Activated T-cell treated with anti-CD3 and anti-CD28 coated beads, Interleukin-2, amount 50 U/mL, for 4 hours (primary cell): ENCODE measurements around the gene NPEPL1. TPM values are rescaled to one million over a fixed set of nuclear protein-coding genes. Genes with fewer than 3 reads are reported as not detected.
"Not testable (repeated sequence)": the region's sequence is repeated elsewhere in the genome, so short reads cannot be mapped to it uniquely, and the experiment has no call there.

Experiments
- ATAC-seq, 2 donors: fragments of 200-7000 bp; cut with Tn5 transposase; one replicate each; pipeline ENCODE4 v1.10.0; 2021
- DNase-seq: peaks from one replicate; pipeline ENCODE4 v3.0.0-alpha.2; 2020
- H3K27me3 Mint-ChIP-seq: one replicate; pipeline ENCODE4 v1.8.0; 2021; ENCODE audit warnings: low read depth, mixed read lengths
- H3K36me3 Mint-ChIP-seq: one replicate; pipeline ENCODE4 v1.8.0; 2022; ENCODE audit warnings: mixed read lengths; ENCODE audit not compliant: insufficient read depth
- H3K4me1 Mint-ChIP-seq: one replicate; pipeline ENCODE4 v1.8.0; 2021; ENCODE audit warnings: low read depth, mixed read lengths
- H3K4me3 Mint-ChIP-seq: one replicate; pipeline ENCODE4 v1.8.0; 2021; ENCODE audit warnings: mild to moderate bottlenecking, moderate library complexity, mixed read lengths
- H3K9me3 Mint-ChIP-seq: one replicate; pipeline ENCODE4 v1.8.0; 2021; ENCODE audit warnings: mixed read lengths
- total RNA-seq, 3 donors: library from RNA; stranded (reverse); gene quantifications; one replicate each; pipeline ENCODE4 v1.2.1, GENCODE V29; 2021

Gene NPEPL1
- total RNA-seq, 3 donors from 2014 or later = 11.5 to 17.2 (median 16.4) TPM

- no peaks in the 10 kb centered on the region for H3K9me3 Mint-ChIP-seq
- peaks cover 27% of the 10 kb centered on the region for H3K27me3 Mint-ChIP-seq
- H3K4me3 Mint-ChIP-seq = no peak overlapping the region
- H3K4me1 Mint-ChIP-seq = no peaks in the 10 kb centered on the region
- no peaks in the 10 kb centered on the region for H3K36me3 Mint-ChIP-seq
- no peak for ATAC-seq
- DNase-seq = no peak
Observed at GRCh38 chr20:58751979-58752378, 59.4 kb downstream of the NPEPL1 start.

DNA sequence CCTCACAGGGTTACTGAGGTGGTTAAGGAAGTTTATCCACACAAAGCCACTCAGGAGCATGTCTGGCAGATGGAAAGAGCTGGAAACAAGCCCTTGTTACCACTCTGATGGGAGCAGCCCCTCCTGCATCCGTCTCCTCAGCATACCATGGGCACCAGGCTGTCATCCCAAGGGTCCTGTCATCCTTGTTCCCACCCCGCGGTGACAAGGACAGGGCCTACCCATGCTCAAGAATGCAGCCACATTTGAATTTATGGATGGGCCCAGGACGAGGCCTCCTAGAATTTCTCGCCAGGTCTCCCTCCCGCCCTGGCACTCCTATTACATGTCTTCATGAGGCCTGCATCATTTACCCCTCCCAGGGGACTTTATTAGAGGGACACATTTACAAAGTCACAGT is 60.0 kb downstream of the NPEPL1 start:
- no peaks in the 10 kb centered on the region for H3K9me3 Mint-ChIP-seq
- H3K36me3 Mint-ChIP-seq = no peaks in the 10 kb centered on the region
- no peaks in the 10 kb centered on the region for H3K4me1 Mint-ChIP-seq
- DNase-seq (no peak), ATAC-seq (no peak)
- no peak overlapping the region for H3K4me3 Mint-ChIP-seq
- peaks cover 25% of the 10 kb centered on the region for H3K27me3 Mint-ChIP-seq

DNA sequence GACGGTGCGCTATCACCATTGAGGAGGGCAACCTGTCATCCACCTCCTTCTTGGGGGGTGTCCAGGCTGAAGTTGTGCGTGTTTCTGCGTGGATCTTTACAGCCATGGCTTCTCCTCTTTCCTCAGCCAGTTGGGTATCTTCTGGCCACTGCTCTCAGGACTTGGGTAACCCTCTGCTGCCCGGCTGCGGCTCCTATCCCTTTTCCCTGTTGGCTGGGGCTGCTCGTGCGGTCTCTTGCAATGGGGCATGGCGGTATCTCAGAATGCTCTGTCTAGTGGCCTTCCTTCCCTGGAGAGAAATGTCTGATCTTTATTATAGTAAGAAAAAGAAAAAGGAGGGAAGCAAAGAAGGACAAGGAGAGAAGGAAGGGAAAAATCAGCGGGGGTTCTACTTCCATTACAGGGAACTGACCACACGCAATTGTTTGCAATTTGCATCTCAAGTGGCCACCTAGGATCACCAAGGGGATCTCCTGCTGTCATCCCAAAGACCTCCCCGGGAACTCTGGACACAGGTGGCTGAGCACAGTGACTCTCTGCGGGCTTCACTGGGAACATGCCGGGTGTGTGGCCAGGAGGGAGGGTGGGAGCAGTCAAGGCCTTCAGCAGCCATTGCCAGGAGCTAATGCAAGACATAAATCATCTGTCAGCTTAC is 60.8 kb downstream of the NPEPL1 start:
- ATAC-seq = no peak

DNA sequence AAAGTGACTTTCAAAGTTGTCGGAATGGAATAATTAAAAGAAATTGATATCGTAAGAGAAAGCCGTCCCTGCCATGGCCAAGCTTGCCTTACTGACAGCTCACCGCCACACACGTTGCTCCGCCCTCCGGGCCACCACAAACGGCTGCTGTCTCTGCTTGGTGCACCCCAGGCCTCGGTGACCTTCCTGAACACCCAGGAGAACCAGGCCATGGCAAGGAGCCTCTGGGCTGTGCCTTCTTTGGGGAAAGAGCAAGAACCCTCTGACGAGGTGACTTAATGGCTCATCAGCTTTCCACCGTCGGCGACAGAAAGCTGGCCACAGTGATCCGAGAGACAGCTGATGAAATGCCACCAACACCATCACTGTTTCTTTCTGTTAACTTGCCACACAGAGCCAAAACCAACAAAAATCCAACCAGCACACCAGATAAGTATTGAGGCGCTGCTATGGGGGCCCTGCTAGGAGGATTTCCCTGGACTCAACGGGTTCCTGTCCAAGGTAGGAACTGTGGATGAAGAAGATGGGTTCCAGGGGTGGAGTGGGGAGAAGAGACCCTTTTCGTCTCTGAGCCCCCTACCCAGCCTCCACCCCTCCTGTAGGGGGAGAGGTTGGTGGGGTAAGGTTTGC is 61.4 kb downstream of the NPEPL1 start:
- no peaks in the 10 kb centered on the region for H3K9me3 Mint-ChIP-seq
- ATAC-seq (no peak), DNase-seq (no peak)
- no peak overlapping the region for H3K4me3 Mint-ChIP-seq
- peaks cover 24% of the 10 kb centered on the region for H3K27me3 Mint-ChIP-seq
- H3K4me1 Mint-ChIP-seq = no peaks in the 10 kb centered on the region
- H3K36me3 Mint-ChIP-seq = no peaks in the 10 kb centered on the region

More for the DNA sequence above, 60.8 kb downstream of the NPEPL1 start:
- DNase-seq = no peak
- no peaks in the 10 kb centered on the region for H3K36me3 Mint-ChIP-seq
- no peaks in the 10 kb centered on the region for H3K9me3 Mint-ChIP-seq
- no peaks in the 10 kb centered on the region for H3K4me1 Mint-ChIP-seq
- peaks cover 25% of the 10 kb centered on the region for H3K27me3 Mint-ChIP-seq
- no peak overlapping the region for H3K4me3 Mint-ChIP-seq

- ATAC-seq (no peak), DNase-seq (no peak)
- Mint-ChIP-seq H3K9me3 (no peaks in the 10 kb centered on the region), H3K4me3 (no peak overlapping the region), H3K36me3 (no peaks in the 10 kb centered on the region), H3K27me3 (peaks cover 20% of the 10 kb centered on the region), H3K4me1 (no peaks in the 10 kb centered on the region)
Observed at GRCh38 chr20:58754584-58754983, 62.0 kb downstream of the NPEPL1 start.

DNA sequence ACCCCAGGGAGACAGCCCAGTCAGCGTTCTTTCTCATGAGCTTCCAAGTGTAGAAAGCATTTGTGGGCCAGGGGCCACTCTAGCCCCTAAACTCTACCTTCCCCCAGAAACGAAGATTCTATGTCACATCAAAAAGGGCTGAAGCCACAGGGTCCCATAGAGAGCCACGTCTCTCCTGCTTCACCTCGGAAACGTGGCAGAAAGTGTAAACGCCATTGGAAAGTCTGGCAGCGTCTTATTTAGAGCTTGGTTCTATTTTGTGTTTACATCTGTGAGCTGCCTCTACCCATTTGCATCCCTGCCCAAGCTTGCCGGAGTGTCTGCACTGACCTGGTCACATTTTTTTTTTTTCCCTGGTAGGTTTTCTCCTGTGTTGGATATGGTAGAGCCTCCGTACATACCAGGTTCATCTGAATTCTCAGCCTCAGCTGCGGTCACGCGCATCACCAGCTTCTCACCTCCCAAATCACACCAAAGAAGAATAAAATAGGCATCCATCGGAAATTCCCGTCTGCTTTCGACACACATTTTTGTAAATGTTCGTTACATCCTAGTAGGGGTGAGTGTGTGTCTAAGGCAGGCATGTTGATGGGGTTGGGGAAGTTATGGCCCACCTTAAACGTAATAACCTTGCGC is 62.6 kb downstream of the NPEPL1 start:
- ATAC-seq (no peak), DNase-seq (no peak)
- H3K9me3 Mint-ChIP-seq = no peaks in the 10 kb centered on the region
- H3K27me3 Mint-ChIP-seq = peaks cover 20% of the 10 kb centered on the region
- no peaks in the 10 kb centered on the region for H3K36me3 Mint-ChIP-seq
- no peaks in the 10 kb centered on the region for H3K4me1 Mint-ChIP-seq
- no peak overlapping the region for H3K4me3 Mint-ChIP-seq

GRCh38 chr20:58755766-58756449 is 63.3 kb downstream of the NPEPL1 start:
- Mint-ChIP-seq H3K27me3 (peaks cover 18% of the 10 kb centered on the region), H3K4me3 (no peak overlapping the region), H3K4me1 (no peaks in the 10 kb centered on the region), H3K36me3 (no peaks in the 10 kb centered on the region), H3K9me3 (no peaks in the 10 kb centered on the region)
- DNase-seq = no peak
- ATAC-seq = no peak

DNA sequence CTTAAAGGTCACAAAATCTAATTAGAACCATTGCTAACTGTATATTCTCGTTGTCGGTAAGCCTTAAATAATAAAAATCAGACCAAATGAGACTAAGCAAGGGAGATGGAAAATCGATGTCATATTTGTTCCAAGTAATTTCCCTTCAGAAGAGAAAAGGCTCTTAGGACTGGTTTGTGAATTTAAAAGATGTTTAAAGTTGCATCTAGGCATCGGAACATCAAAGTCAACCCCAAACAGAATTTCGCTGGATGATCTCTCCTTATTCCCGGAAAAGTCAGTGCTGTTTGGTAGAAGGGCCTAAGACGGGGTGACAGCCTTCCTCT is 63.8 kb downstream of the NPEPL1 start:
- peaks cover 16% of the 10 kb centered on the region for H3K27me3 Mint-ChIP-seq
- ATAC-seq = no peak
- DNase-seq = no peak
- H3K9me3 Mint-ChIP-seq = no peaks in the 10 kb centered on the region
- no peak overlapping the region for H3K4me3 Mint-ChIP-seq
- H3K4me1 Mint-ChIP-seq = no peaks in the 10 kb centered on the region
- H3K36me3 Mint-ChIP-seq = no peaks in the 10 kb centered on the region

- H3K4me3 Mint-ChIP-seq, H3K9me3 Mint-ChIP-seq, ATAC-seq, H3K4me1 Mint-ChIP-seq, DNase-seq, H3K36me3 Mint-ChIP-seq: not testable (repeated sequence)
- peaks cover 12% of the 10 kb centered on the region for H3K27me3 Mint-ChIP-seq
Observed at GRCh38 chr20:58757647-58758046, 65.0 kb downstream of the NPEPL1 start.

DNA sequence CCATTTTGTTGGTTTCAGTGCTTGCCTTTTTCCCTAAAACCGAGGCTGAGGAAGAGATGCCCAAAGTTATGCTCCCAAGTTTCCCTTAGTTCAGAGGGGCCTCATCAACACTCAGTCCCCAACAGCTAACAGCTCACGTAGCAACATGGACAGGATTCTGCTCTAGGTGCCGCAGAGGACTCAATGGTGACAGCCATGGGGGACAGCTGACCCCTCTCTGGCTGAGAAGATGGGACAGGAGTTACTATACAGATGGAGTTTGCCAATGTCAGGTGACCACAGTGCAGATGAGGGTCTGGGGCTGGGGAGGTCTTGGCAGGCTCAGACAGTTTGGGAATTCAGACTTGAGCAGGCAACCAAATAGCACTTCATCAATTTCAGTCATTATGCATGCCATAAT is 67.3 kb downstream of the NPEPL1 start:
- Mint-ChIP-seq H3K4me3 (no peak overlapping the region), H3K27me3 (peaks cover 7% of the 10 kb centered on the region), H3K9me3 (no peaks in the 10 kb centered on the region), H3K36me3 (no peaks in the 10 kb centered on the region), H3K4me1 (no peaks in the 10 kb centered on the region)
- ATAC-seq (no peak), DNase-seq (no peak)

GRCh38 chr20:58760856-58761255 is 68.3 kb downstream of the NPEPL1 start:
- Mint-ChIP-seq H3K4me1 (no peaks in the 10 kb centered on the region), H3K4me3 (no peak overlapping the region), H3K36me3 (no peaks in the 10 kb centered on the region), H3K9me3 (no peaks in the 10 kb centered on the region), H3K27me3 (peaks cover 14% of the 10 kb centered on the region)
- ATAC-seq = no peak
- DNase-seq = no peak

- Mint-ChIP-seq H3K4me1 (no peaks in the 10 kb centered on the region), H3K27me3 (peaks cover 16% of the 10 kb centered on the region), H3K9me3 (no peaks in the 10 kb centered on the region), H3K36me3 (no peaks in the 10 kb centered on the region), H3K4me3 (no peak overlapping the region)
- no peak for DNase-seq
- ATAC-seq = no peak
Observed at GRCh38 chr20:58762120-58762519, 69.5 kb downstream of the NPEPL1 start.

GRCh38 chr20:58763076-58763475 is 70.5 kb downstream of the NPEPL1 start:
- DNase-seq (no peak), ATAC-seq (no peak)
- Mint-ChIP-seq H3K4me3 (no peak overlapping the region), H3K27me3 (peaks cover 20% of the 10 kb centered on the region), H3K9me3 (no peaks in the 10 kb centered on the region), H3K36me3 (no peaks in the 10 kb centered on the region), H3K4me1 (no peaks in the 10 kb centered on the region)
